HepG2 (cell line): Measurements from ENCODE around the gene THEM4. TPM values are rescaled to one million over a fixed set of nuclear protein-coding genes. Genes with fewer than 3 reads are reported as not detected.

Experiments
- ARID5B ChIP-seq: IDR thresholded peaks from 2 replicates; pipeline ENCODE4 v1.4.0; 2020; ENCODE audit warnings: mild to moderate bottlenecking, missing genetic modification reagents
- ATF5 ChIP-seq: sonication (generic); formaldehyde crosslinking; IDR thresholded peaks from 2 replicates; pipeline ENCODE4 v1.4.0; 2020; ENCODE audit warnings: mild to moderate bottlenecking, low read depth, missing genetic modification reagents
- ATF6 ChIP-seq: sonication (generic); formaldehyde crosslinking; conservative IDR thresholded peaks from 2 replicates; pipeline ENCODE4 v1.4.0; 2020; ENCODE audit warnings: missing genetic modification reagents
- BRCA1 ChIP-seq: sonication (generic); formaldehyde crosslinking; IDR thresholded peaks from 2 replicates; pipeline ENCODE4 v1.4.0; 2020; ENCODE audit warnings: missing genetic modification reagents
- DNMT3B ChIP-seq: conservative IDR thresholded peaks from 2 replicates; pipeline ENCODE4 v1.6.1; 2016; ENCODE audit warnings: missing biosample characterization, control low read depth
- HDAC1 ChIP-seq: sonication (generic); formaldehyde crosslinking; IDR thresholded peaks from 2 replicates; pipeline ENCODE4 v1.5.1; 2020; ENCODE audit warnings: mild to moderate bottlenecking, missing genetic modification reagents
- HDAC2 ChIP-seq: sonication (generic); formaldehyde crosslinking; IDR thresholded peaks from 2 replicates; pipeline ENCODE4 v1.4.0; 2020; ENCODE audit warnings: missing genetic modification reagents
- HNF4A ChIP-seq: sonication (generic); formaldehyde crosslinking; IDR thresholded peaks from 2 replicates; pipeline ENCODE4 v1.4.0; 2020; ENCODE audit warnings: missing genetic modification reagents
- KDM5B ChIP-seq: sonication (generic); formaldehyde crosslinking; IDR thresholded peaks from 2 replicates; pipeline ENCODE4 v1.4.0; 2020; ENCODE audit warnings: missing genetic modification reagents, mild to moderate bottlenecking, borderline replicate concordance
- MTA1 ChIP-seq: sonication (generic); formaldehyde crosslinking; IDR thresholded peaks from 2 replicates; pipeline ENCODE4 v1.4.0; 2020; ENCODE audit warnings: missing genetic modification reagents, mild to moderate bottlenecking, borderline replicate concordance
- MTERF4 ChIP-seq: sonication (generic); formaldehyde crosslinking; IDR thresholded peaks from 2 replicates; pipeline ENCODE4 v1.8.0; 2023; ENCODE audit warnings: mild to moderate bottlenecking, missing genetic modification reagents
- NAIF1 ChIP-seq: sonication (generic); formaldehyde crosslinking; IDR thresholded peaks from 2 replicates; pipeline ENCODE4 v1.5.0; 2020; ENCODE audit warnings: mild to moderate bottlenecking, missing genetic modification reagents, borderline replicate concordance
- NCOA2 ChIP-seq: sonication (generic); formaldehyde crosslinking; IDR thresholded peaks from 2 replicates; pipeline ENCODE4 v1.8.0; 2022; ENCODE audit warnings: inconsistent platforms
- SMAD3 ChIP-seq: sonication (generic); formaldehyde crosslinking; IDR thresholded peaks from 2 replicates; pipeline ENCODE4 v1.4.0; 2020; ENCODE audit warnings: missing genetic modification reagents
- SP4 ChIP-seq: sonication (generic); formaldehyde crosslinking; IDR thresholded peaks from 2 replicates; pipeline ENCODE4 v1.8.1; 2023; ENCODE audit warnings: mild to moderate bottlenecking, missing genetic modification reagents
- ZFX ChIP-seq: sonication (generic); formaldehyde crosslinking; IDR thresholded peaks from 2 replicates; pipeline ENCODE4 v1.4.0; 2020; ENCODE audit warnings: mild to moderate bottlenecking, low read depth, missing genetic modification reagents, moderate library complexity
- ZMYM3 ChIP-seq: sonication (generic); formaldehyde crosslinking; IDR thresholded peaks from 2 replicates; pipeline ENCODE4 v1.5.1; 2020; ENCODE audit warnings: mild to moderate bottlenecking, missing genetic modification reagents
- ZNF143 ChIP-seq: sonication (generic); formaldehyde crosslinking; IDR thresholded peaks from 2 replicates; pipeline ENCODE4 v1.4.0; 2020; ENCODE audit warnings: missing genetic modification reagents
- ZNF350 ChIP-seq: sonication (generic); formaldehyde crosslinking; IDR thresholded peaks from 2 replicates; pipeline ENCODE4 v1.4.0; 2020; ENCODE audit warnings: mild to moderate bottlenecking, low read depth, missing genetic modification reagents, borderline replicate concordance
- ZNF563 ChIP-seq: sonication (generic); formaldehyde crosslinking; IDR thresholded peaks from 2 replicates; pipeline ENCODE4 v1.8.0; 2022; ENCODE audit warnings: mild to moderate bottlenecking, moderate library complexity, missing genetic modification reagents
- ZSCAN5A ChIP-seq: sonication (generic); formaldehyde crosslinking; IDR thresholded peaks from 2 replicates; pipeline ENCODE4 v1.8.0; 2022; ENCODE audit warnings: mild to moderate bottlenecking, missing genetic modification reagents, borderline replicate concordance
- polyA plus RNA-seq, 8 experiments: library from polyadenylated mRNA; depleted of rRNA in 3 of 8; stranded (reverse) in 7 of 8; unstranded in 1 of 8; fragments of >200 nt; fragmentation: Illumina TruSeq in 4 of 8; extraction: Trizol in 4 of 8; gene quantifications; 2 replicates each; pipeline versions ENCODE4 v1.2.1 to v1.2.3, GENCODE V29; 2011 to 2016; ENCODE audit warnings: low read depth in 4 of 8, missing spikeins in 1 of 8, mixed read lengths in 1 of 8; ENCODE audit not compliant: insufficient read depth in 1 of 8
- total RNA-seq, 5 experiments: library from RNA; depleted of rRNA; stranded (reverse); fragments of >200 nt; fragmentation: Illumina TruSeq; extraction: Trizol; gene quantifications; 2 replicates each; pipeline ENCODE4 v1.2.3, GENCODE V29; 2016; ENCODE audit warnings: low read depth in 1 of 5

The THEM4 gene
- total and polyA plus RNA-seq, 2 of the 13 experiments (the other 11 are each of a cell fraction or from before 2014, with no cell fraction given) = 10.9 to 13.9 TPM

GRCh38 chr1:151832318-151832980 lies 76.9 kb downstream of the THEM4 start (continued):
- TF ChIP-seq HDAC1 = peak; percentile 61
- peak; percentile 65 for TF ChIP-seq ARID5B (CRISPR knock-in tag)
- TF ChIP-seq ZFX (CRISPR knock-in tag) = peak; percentile 79
- TF ChIP-seq ATF6 (CRISPR knock-in tag) = no peak
- 0 out of 2 replicates have a peak, but pooled peaks have one; percentile 14 for TF ChIP-seq NAIF1 (CRISPR knock-in tag)
- peak; percentile 64; the same call in 1 of the 2 replicates for TF ChIP-seq KDM5B (CRISPR knock-in tag)
- TF ChIP-seq ZNF563 (CRISPR knock-in tag) = no peak; the same call in 1 of the 2 replicates
- 0 out of 2 replicates have a peak, but pooled peaks have one; percentile 35 for TF ChIP-seq DNMT3B (CRISPR knock-in tag)
- TF ChIP-seq ZNF143 = peak; percentile 50; the same call in 1 of the 2 replicates
- TF ChIP-seq HNF4A (CRISPR knock-in tag) = peak; percentile 39; the same call in 1 of the 2 replicates
- peak; percentile 30; the same call in 1 of the 2 replicates for TF ChIP-seq ZNF350 (CRISPR knock-in tag)
- 0 out of 2 replicates have a peak, but pooled peaks have one; percentile 56 for TF ChIP-seq SMAD3 (CRISPR knock-in tag)
- peak; percentile 74 for TF ChIP-seq NCOA2 (CRISPR knock-in tag)
- peak; percentile 62; the same call in 1 of the 2 replicates for TF ChIP-seq MTERF4
- TF ChIP-seq BRCA1 (CRISPR knock-in tag) = no peak
- no peak for TF ChIP-seq MTA1 (CRISPR knock-in tag)
- no peak for TF ChIP-seq ATF5 (CRISPR knock-in tag)
- TF ChIP-seq SP4 (CRISPR knock-in tag) = 0 out of 2 replicates have a peak, but pooled peaks have one; percentile 51
- no peak for TF ChIP-seq ZMYM3 (CRISPR knock-in tag)
- TF ChIP-seq HDAC2 (CRISPR knock-in tag) = peak; percentile 57; the same call in 1 of the 2 replicates
- no peak for TF ChIP-seq ZSCAN5A (CRISPR knock-in tag)
